Activated CD4-positive, alpha-beta T cell treated with anti-CD3 and anti-CD28 coated beads, Interleukin-2, amount 10 ng/mL, durations not matched to agents 7 days and 5 days (primary cell): Measurements from ENCODE around the gene RAB5B. TPM values are rescaled to one million over a fixed set of nuclear protein-coding genes. Genes with fewer than 3 reads are reported as not detected.

Experiments
- CTCF ChIA-PET: fragments of 350-600 bp; sonication (Branson Sonifier 250); formaldehyde crosslinking; loops from one replicate; lab custom pipeline; 2021; ENCODE audit warnings: antibody characterized with exemption; lab: Charles Lee
- POLR2A ChIA-PET: fragments of 350-600 bp; sonication (Branson Sonifier 250); formaldehyde crosslinking; loops from one replicate; lab custom pipeline; 2021; ENCODE audit warnings: antibody characterized with exemption; lab: Charles Lee
- DNase-seq: peaks from one replicate; pipeline ENCODE4 v3.0.0-alpha.2; 2020
- H3K27ac Mint-ChIP-seq: one replicate; pipeline ENCODE4 v1.8.0; 2021; ENCODE audit warnings: mild to moderate bottlenecking, moderate library complexity, mixed read lengths
- H3K27me3 Mint-ChIP-seq: one replicate; pipeline ENCODE4 v1.8.0; 2021; ENCODE audit warnings: mixed read lengths
- H3K36me3 Mint-ChIP-seq: one replicate; pipeline ENCODE4 v1.8.0; 2021; ENCODE audit warnings: low read depth, mixed read lengths
- H3K4me1 Mint-ChIP-seq: one replicate; pipeline ENCODE4 v1.8.0; 2021; ENCODE audit warnings: mixed read lengths
- H3K4me3 Mint-ChIP-seq: one replicate; pipeline ENCODE4 v1.8.0; 2021; ENCODE audit warnings: mild to moderate bottlenecking, moderate library complexity, mixed read lengths
- H3K9me3 Mint-ChIP-seq: one replicate; pipeline ENCODE4 v1.8.0; 2021; ENCODE audit warnings: mixed read lengths
- total RNA-seq, 2 experiments: library from RNA; stranded (reverse); gene quantifications; one replicate each; pipeline ENCODE4 v1.2.3, GENCODE V29; 2021

The RAB5B gene
- total RNA-seq, 2 experiments from 2014 or later = 56.9 to 58.1 TPM

DNA sequence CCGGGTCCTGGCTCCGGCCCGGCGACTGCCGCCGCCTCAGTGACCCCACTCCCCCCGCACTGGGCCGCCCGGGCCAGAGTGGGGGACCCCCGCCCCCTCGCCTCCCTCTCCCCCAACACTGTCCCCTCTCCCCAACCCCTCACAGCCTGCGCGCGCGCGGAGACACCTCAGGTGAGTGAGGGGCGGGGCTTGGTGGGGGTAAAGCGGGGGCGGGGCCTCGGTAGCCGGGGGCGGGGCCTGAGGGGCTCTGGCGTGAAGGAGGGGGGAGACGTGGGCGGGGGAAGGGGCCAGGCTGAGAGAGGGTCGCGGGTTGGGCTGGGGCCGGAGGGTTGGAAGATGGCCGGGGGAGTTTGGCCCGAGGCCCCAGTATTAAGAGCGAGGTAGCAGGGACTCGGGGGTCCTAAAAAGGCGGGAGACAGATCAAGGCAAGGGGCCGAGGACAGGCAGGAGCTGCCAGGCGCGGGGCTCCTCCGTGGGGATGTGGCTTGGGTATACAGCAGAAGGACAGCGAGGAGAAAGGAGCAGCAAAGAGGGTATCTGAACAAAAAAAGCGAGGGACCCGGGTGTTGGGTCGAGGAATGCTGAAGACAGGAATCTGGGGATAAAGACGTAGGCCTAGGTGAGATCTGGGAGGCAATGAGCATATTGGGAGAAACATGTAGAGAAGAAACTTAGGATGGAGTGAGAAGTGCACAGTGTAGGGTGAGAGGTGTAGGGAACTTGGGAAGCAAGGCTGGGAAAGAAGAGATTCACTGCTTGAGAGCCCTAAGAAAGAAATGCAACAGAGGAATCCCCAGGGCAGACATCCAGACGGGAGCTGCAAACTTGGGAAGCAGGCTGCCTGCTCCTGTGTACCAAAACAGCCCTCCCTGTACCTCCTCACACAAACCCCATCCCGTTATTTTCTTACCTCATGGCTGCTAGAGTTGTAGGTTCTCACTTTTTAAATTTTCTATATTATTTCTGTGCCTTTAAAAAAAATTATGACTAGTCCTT lies 34.0 kb downstream of the RAB5B start:
- ChIA-PET CTCF (interaction anchor here (0.6 to 1.7 kb wide), 5 partner anchors 11 to 1560 kb away, joined by 3 to 9 read pairs (median 4); partner anchors contain the start of gene SUOX), POLR2A (no interaction called here)
- H3K9me3 Mint-ChIP-seq = no peaks in the 10 kb centered on the region
- H3K27me3 Mint-ChIP-seq = no peaks in the 10 kb centered on the region
- peak; percentile 73 for DNase-seq
- H3K36me3 Mint-ChIP-seq = peaks cover 6% of the 10 kb centered on the region
- peak overlapping the region; percentile 73 for H3K27ac Mint-ChIP-seq
- peaks cover 32% of the 10 kb centered on the region for H3K4me1 Mint-ChIP-seq
- H3K4me3 Mint-ChIP-seq = peak overlapping the region; percentile 73

DNA sequence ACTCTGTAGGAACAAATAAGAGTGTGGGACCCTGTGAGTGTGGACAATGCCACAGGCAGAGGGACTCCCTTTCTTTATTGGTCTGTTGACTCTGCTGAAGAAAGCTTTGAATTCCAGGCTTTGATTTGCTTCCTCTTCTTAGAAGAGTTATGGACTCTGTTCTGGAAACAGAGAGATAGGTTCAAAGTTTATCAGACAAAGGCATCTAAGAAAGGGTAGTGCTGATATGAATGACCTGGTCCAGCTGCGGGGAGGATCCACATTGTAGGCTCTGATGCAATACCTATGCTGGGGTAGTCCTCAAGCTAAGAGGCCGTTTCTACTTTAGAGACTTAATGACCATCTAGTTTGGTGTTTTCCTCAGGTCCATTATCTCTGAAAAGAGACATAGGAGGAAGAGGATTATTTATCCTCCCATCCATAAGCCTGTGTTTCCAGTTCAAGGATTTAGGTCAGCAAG lies 36.3 kb downstream of the RAB5B start:
- H3K27ac Mint-ChIP-seq = no peak overlapping the region
- no peak for DNase-seq
- peaks cover 32% of the 10 kb centered on the region for H3K4me1 Mint-ChIP-seq
- no peaks in the 10 kb centered on the region for H3K27me3 Mint-ChIP-seq
- POLR2A ChIA-PET = interaction anchor here (0.7 kb wide), 1 partner anchor 43 kb away, joined by 3 read pairs; no protein-coding TSS in a partner anchor
- no peaks in the 10 kb centered on the region for H3K9me3 Mint-ChIP-seq
- H3K36me3 Mint-ChIP-seq = peaks cover 4% of the 10 kb centered on the region
- no peak overlapping the region for H3K4me3 Mint-ChIP-seq
- CTCF ChIA-PET = interaction anchor here (1.2 to 1.7 kb wide), 4 partner anchors 10 to 19 kb away, joined by 3 to 7 read pairs (median 4); partner anchors contain the start of genes IKZF4 and SUOX

DNA sequence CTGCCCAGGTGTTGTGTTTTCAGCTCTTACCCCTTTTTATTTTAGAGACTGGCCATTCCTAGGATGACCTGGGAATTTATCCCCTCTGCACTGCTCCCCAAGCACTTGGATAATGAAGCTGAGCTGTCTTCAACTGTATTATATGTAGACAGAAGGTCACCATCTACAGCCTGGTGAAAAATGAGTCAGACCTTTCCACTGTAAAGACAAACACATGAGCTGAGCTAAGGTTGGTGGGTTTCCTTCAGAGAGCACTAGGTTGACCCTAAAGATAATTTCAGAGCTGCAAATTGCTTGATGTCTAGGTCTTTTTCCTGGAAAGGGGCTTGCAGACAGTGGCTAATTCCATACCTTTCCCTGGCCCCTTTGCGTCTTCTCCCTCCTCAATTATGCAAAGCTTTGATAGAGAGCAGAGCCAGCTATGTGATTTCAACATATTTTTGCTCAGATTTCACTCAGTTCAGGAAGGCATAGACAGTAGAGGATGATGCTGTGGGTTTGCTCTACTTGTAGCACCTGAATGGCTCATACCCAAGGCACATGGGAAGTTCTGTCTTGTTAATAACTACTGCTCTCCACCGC lies 37.7 kb downstream of the RAB5B start:
- H3K4me1 Mint-ChIP-seq = peaks cover 32% of the 10 kb centered on the region
- no peaks in the 10 kb centered on the region for H3K27me3 Mint-ChIP-seq
- ChIA-PET POLR2A (no interaction called here), CTCF (interaction anchor here (1.2 to 1.8 kb wide), 2 partner anchors 16 to 72 kb away, joined by 3 to 5 read pairs; no protein-coding TSS in a partner anchor)
- H3K27ac Mint-ChIP-seq = no peak overlapping the region
- H3K9me3 Mint-ChIP-seq = no peaks in the 10 kb centered on the region
- DNase-seq = no peak
- no peak overlapping the region for H3K4me3 Mint-ChIP-seq
- peaks cover 4% of the 10 kb centered on the region for H3K36me3 Mint-ChIP-seq

DNA sequence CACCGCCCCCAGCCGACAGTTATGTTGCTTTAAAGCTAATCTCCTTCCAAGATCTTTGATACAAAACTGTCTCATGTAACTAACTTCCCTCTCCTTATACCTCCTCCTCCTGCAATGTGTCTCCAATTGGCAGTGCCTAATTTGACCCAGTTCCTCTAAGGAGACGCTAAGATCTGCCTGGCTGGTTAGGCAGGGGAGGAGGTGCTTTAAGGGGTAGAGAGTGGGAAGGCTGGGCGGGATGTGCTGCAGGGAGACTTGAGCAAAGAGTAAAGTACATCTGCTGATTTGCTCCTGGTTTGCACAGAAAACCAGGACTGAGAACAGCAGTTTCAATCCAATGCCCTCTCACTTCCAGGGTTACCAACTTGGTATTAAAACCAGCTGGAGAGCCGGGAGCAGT lies 39.6 kb downstream of the RAB5B start:
- Mint-ChIP-seq H3K27ac (no peak overlapping the region), H3K9me3 (no peaks in the 10 kb centered on the region), H3K36me3 (peaks cover 1% of the 10 kb centered on the region), H3K4me1 (peaks cover 22% of the 10 kb centered on the region), H3K4me3 (no peak overlapping the region), H3K27me3 (no peaks in the 10 kb centered on the region)
- ChIA-PET CTCF (interaction anchor here (0.9 to 1.4 kb wide), 4 partner anchors 9 to 26 kb away, joined by 3 to 5 read pairs (median 4); no protein-coding TSS in a partner anchor), POLR2A (no interaction called here)
- no peak for DNase-seq

DNA sequence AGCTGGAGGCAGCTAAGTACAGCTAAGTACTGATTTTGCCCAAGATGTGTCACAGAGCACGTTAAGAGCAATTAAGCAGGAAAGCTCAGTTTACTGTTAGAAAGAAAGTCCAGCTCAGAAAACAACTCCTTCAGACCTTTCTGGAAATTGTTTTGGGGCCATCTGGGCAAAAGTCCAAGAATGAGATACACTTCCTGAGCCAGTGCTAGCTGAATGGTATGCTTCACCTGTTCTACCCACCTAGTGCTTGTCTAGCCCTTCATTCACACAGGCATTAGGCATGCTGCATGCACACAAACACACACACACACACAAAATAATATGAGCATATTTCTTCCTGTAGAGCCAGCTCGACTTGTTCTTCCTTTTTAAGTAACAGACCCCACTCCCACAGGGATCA lies 40.3 kb downstream of the RAB5B start:
- H3K4me1 Mint-ChIP-seq = peaks cover 18% of the 10 kb centered on the region
- H3K27ac Mint-ChIP-seq = no peak overlapping the region
- H3K36me3 Mint-ChIP-seq = peaks cover 1% of the 10 kb centered on the region
- no peak overlapping the region for H3K4me3 Mint-ChIP-seq
- H3K27me3 Mint-ChIP-seq = no peaks in the 10 kb centered on the region
- ChIA-PET POLR2A (no interaction called here), CTCF (interaction anchor here (0.9 to 1.4 kb wide), 4 partner anchors 8 to 25 kb away, joined by 3 to 5 read pairs (median 4); no protein-coding TSS in a partner anchor)
- no peaks in the 10 kb centered on the region for H3K9me3 Mint-ChIP-seq
- DNase-seq = no peak

DNA sequence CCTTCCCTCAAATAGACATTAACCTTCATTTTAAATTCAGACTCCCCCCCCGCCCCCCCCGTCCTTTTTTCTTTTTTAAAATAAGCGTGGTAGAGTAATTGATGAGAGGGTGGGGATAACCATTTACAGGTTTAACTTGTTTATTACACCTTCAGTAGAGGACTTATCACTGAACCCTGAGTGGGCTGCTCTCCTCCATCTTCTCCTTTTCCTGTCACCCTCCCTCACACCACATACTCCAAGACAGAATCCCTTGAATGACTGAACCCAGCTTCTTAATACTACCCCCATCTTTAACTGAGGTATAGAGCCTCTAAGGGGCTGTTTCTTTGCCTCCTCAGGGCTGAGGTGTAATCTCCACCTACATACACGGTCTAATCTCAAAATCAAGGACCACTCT lies 43.3 kb downstream of the RAB5B start:
- peaks cover 40% of the 10 kb centered on the region for H3K4me1 Mint-ChIP-seq
- POLR2A ChIA-PET = no interaction called here
- H3K4me3 Mint-ChIP-seq = no peak overlapping the region
- H3K9me3 Mint-ChIP-seq = no peaks in the 10 kb centered on the region
- H3K27me3 Mint-ChIP-seq = no peaks in the 10 kb centered on the region
- CTCF ChIA-PET = interaction anchor here (2.4 kb wide), 1 partner anchor 12 kb away, joined by 9 read pairs; no protein-coding TSS in a partner anchor
- H3K27ac Mint-ChIP-seq = no peak overlapping the region
- H3K36me3 Mint-ChIP-seq = peaks cover 3% of the 10 kb centered on the region
- no peak for DNase-seq

DNA sequence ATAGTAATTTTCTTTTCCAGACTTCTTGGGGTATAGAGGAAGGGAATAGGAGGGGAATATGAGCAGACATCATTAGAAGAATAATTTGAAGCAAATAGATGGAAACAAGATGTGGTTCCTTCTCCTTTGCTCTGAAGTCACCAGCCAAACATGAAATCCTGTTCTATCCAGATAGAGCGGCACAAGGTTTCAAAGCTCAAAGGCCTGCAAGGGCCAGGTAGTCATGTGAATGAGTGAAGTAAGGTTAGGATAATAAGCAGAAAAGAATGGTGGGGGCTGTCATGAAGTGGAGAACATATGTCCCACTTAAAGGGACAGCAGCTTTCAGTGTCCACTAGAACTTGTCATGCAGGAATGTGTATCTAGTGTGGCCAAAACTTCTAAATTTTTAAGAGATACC lies 44.5 kb downstream of the RAB5B start:
- ChIA-PET CTCF (interaction anchor here (0.7 to 2.4 kb wide), 2 partner anchors 11 to 21 kb away, joined by 3 to 9 read pairs; partner anchors contain the start of gene SUOX), POLR2A (no interaction called here)
- Mint-ChIP-seq H3K9me3 (no peaks in the 10 kb centered on the region), H3K36me3 (peaks cover 3% of the 10 kb centered on the region), H3K4me1 (peaks cover 51% of the 10 kb centered on the region), H3K4me3 (no peak overlapping the region), H3K27ac (no peak overlapping the region), H3K27me3 (no peaks in the 10 kb centered on the region)
- DNase-seq = no peak

DNA sequence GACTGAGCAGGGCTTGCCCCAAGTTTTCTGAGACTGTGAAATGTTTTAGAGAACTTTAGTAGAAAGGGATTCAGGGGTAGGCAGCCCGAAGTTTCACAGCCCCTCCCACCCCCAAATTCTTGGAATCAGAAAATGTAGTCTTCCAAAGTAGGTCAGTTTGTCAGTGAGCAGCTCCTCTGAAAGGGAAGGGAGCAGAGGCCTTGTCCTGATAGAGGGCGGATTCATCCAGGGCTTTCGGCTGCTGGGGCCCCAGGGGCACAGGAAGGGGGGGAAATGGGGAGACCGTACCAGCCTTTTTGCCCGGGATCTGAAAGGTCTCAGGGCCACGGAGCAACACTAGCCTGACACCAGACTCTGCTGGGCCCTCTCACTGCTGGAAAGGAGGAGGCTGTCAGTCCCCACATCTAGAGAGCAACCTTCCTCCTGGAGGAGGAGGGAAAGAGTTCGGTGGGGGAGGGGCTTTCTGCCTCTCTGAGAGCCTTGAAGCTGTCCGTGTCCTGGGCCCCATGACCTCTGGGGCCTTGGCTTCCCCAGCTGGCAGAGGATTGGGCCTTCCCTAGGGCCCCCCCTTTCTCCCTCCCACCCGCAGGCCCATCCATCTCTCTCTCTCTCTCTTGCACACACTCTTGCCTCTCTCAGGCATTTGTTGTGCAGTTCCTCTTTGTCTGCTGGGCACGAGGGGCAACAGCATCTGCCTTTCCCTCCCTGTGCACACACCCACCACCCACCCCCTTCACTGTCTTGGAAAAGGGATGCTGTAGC lies 46.7 kb downstream of the RAB5B start, which contains the start of gene IKZF4:
Gene IKZF4 (plus strand): TSS at position 621 of the 762 bp plus-strand sequence. CDS start 451 bp downstream, outside the sequence.
- H3K36me3 Mint-ChIP-seq = peaks cover 11% of the 10 kb centered on the region
- no peaks in the 10 kb centered on the region for H3K27me3 Mint-ChIP-seq
- CTCF ChIA-PET = interaction anchor here (1.0 to 2.8 kb wide), 5 partner anchors 9 to 191 kb away, joined by 3 to 11 read pairs (median 4); partner anchors contain the start of gene DNAJC14
- H3K9me3 Mint-ChIP-seq = no peaks in the 10 kb centered on the region
- peaks cover 57% of the 10 kb centered on the region for H3K4me1 Mint-ChIP-seq
- peak; percentile 25 for DNase-seq
- POLR2A ChIA-PET = interaction anchor here (0.7 kb wide), 1 partner anchor 1083 kb away, joined by 8 read pairs; no protein-coding TSS in a partner anchor
- H3K27ac Mint-ChIP-seq = peak within 1 kb of the TSS; percentile 95
- peak within 1 kb of the TSS; percentile 89 for H3K4me3 Mint-ChIP-seq

DNA sequence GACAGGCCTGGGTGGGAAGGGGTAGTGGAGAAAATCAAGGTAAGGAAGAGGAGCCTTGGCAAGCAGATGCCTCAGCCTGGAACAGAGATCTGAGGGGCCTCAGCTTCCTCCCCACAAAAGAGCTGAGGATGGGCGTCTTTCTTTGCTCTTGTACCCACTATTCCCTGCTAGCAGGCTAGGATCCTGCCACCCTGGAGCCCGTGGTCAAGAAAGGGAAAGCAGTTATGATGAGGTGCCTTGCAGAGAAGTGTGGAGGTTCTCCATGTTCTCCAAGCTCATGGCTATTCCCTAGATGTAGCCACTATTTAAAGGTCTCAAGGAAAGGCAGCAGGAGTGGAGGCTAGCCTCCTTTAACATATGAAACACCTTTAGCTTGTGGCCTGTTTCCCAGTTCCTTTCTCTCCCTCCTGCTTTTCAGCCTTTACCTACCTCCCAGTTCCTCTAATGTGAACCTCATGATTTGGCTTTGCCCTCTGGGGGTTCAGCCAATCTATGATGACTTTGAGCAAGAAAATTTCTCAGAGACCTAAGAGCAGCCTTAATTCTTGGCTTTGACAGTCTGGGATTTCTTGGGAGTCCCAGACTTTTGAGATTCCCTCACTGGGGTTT lies 48.1 kb downstream of the RAB5B start:
- Mint-ChIP-seq H3K9me3 (no peaks in the 10 kb centered on the region), H3K27me3 (no peaks in the 10 kb centered on the region), H3K36me3 (peaks cover 17% of the 10 kb centered on the region), H3K4me3 (peak overlapping the region; percentile 89), H3K4me1 (peaks cover 52% of the 10 kb centered on the region), H3K27ac (peak overlapping the region; percentile 95)
- DNase-seq = no peak
- CTCF ChIA-PET = interaction anchor here (1.1 to 2.8 kb wide), 5 partner anchors 8 to 283 kb away, joined by 3 to 11 read pairs (median 4); no protein-coding TSS in a partner anchor
- POLR2A ChIA-PET = no interaction called here

DNA sequence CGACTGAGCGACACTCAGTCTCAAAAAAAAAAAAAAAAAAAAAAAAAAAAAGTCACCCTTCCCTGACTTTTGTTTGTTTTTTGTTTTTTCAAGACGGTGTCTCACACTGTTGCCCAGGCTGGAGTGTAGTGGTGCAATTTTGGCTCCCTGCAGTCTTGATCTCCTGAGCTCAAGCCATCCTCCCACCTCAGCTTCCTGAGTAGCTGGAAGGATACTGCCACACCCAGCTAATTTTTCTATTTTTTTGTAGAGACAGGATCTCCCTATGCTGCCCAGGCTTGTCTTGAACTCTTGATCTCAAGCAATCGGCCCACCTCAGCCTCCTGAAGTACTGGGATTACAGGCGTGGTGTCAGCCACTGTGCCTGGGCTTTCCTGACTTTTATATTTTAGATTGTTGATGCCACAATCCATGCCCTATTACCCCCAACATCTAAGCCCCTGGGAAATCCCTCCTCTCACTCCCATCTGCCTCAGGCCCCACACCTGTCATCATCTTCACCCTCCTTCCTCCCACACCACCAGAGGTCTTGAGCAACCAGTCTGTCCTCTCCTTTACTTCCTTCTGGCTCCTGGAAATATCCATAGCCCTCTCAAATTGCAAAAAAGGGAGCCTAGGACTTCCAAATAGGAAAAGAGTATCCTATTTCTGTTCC lies 54.8 kb downstream of the RAB5B start:
- Mint-ChIP-seq H3K4me1 (peaks cover 50% of the 10 kb centered on the region), H3K27ac (peak overlapping the region; percentile 87), H3K36me3 (peaks cover 58% of the 10 kb centered on the region), H3K27me3 (no peaks in the 10 kb centered on the region), H3K4me3 (peak overlapping the region; percentile 30), H3K9me3 (no peaks in the 10 kb centered on the region)
- CTCF ChIA-PET = interaction anchor here (0.9 to 2.2 kb wide), 8 partner anchors 8 to 291 kb away, joined by 3 to 11 read pairs (median 7); partner anchors contain the start of gene IKZF4
- DNase-seq = no peak
- POLR2A ChIA-PET = no interaction called here

DNA sequence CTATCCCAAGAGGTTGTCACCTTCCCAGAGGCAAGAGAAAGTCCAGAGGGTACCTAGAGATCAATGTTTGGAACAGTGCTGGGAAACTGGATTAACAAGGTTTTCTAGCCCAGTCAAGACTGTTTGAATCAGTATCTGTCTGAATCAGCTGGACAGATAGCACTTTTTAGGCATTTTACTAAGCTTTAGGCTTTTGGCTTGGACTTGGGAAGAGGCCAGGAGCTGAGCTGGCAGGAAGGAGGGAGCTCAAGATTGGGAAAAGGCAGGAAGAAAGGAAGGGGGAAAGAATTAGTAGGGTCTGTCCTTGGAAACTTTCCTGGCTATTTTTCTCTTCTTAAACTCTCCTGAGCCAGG lies 55.3 kb downstream of the RAB5B start:
- DNase-seq = no peak
- H3K4me1 Mint-ChIP-seq = peaks cover 48% of the 10 kb centered on the region
- H3K9me3 Mint-ChIP-seq = no peaks in the 10 kb centered on the region
- ChIA-PET POLR2A (no interaction called here), CTCF (interaction anchor here (0.9 to 2.2 kb wide), 12 partner anchors 8 to 291 kb away, joined by 3 to 11 read pairs (median 7); partner anchors contain the start of genes IKZF4, RAB5B and SUOX)
- H3K36me3 Mint-ChIP-seq = peaks cover 60% of the 10 kb centered on the region
- peak overlapping the region; percentile 87 for H3K27ac Mint-ChIP-seq
- H3K4me3 Mint-ChIP-seq = peak overlapping the region; percentile 30
- no peaks in the 10 kb centered on the region for H3K27me3 Mint-ChIP-seq
